Measurements from ENCODE around the gene PSMB8. TPM values are rescaled to one million over a fixed set of nuclear protein-coding genes. Genes with fewer than 3 reads are reported as not detected.
A peak's percentile ranks its signal among the peaks of the same experiment; 100 is the strongest.

The PSMB8 gene
- total RNA-seq, 1 donor from 2014 or later: 33.0 TPM

- ATAC-seq: no peak
Observed at GRCh38 chr6:32855467-32856174, 11.8 kb upstream of the PSMB8 start.

- no peak for ATAC-seq
Observed at GRCh38 chr6:32854376-32855178, 10.7 kb upstream of the PSMB8 start.

GRCh38 chr6:32853541-32854375 is 9.9 kb upstream of the PSMB8 start, which contains the start of the genes PSMB9 and TAP1:
Gene PSMB9 (plus strand): TSS chr6:32854192. CDS start chr6:32854230, 38 bp downstream.
Gene TAP1 (minus strand): TSS chr6:32853704. CDS start chr6:32853636, 68 bp downstream.
- peak; percentile 96 for ATAC-seq

- ATAC-seq: peak; percentile 49
Observed at GRCh38 chr6:32852844-32853540, 9.1 kb upstream of the PSMB8 start.

- ATAC-seq: no peak
Observed at GRCh38 chr6:32852018-32852843, 8.4 kb upstream of the PSMB8 start.

- no peak for ATAC-seq
Observed at GRCh38 chr6:32851025-32851424, 7.2 kb upstream of the PSMB8 start.

GRCh38 chr6:32849126-32849525 is 5.3 kb upstream of the PSMB8 start:
- ATAC-seq: no peak

GRCh38 chr6:32847795-32848194 is 3.9 kb upstream of the PSMB8 start:
- ATAC-seq: no peak

- no peak for ATAC-seq
Observed at GRCh38 chr6:32847004-32847403, 3.2 kb upstream of the PSMB8 start.

- ATAC-seq: no peak
Observed at GRCh38 chr6:32845384-32845884, 1.6 kb upstream of the PSMB8 start.

GRCh38 chr6:32844839-32845383 is 1.1 kb upstream of the PSMB8 start:
- ATAC-seq: no peak

- no peak for ATAC-seq
Observed at GRCh38 chr6:32843331-32843978, 392 bp downstream of the PSMB8 start.

- no peak for ATAC-seq
Observed at GRCh38 chr6:32842690-32843089, 1.2 kb downstream of the PSMB8 start.

- no peak for ATAC-seq
Observed at GRCh38 chr6:32842021-32842650, 1.7 kb downstream of the PSMB8 start.

- no peak for ATAC-seq
Observed at GRCh38 chr6:32840604-32841246, 3.1 kb downstream of the PSMB8 start.

- ATAC-seq: no peak
Observed at GRCh38 chr6:32839356-32839755, 4.5 kb downstream of the PSMB8 start.

GRCh38 chr6:32838114-32838958 is 5.5 kb downstream of the PSMB8 start, which contains the start of gene TAP2:
Gene TAP2 (minus strand): TSS chr6:32838739. CDS start chr6:32838233, 506 bp downstream.
- ATAC-seq: peak; percentile 92

- peak; percentile 70 for ATAC-seq
Observed at GRCh38 chr6:32837651-32838113, 6.2 kb downstream of the PSMB8 start.
